Ovary (tissue), 3 donors: ENCODE measurements around the gene H6PD.

ENCODE experiments used
- CTCF ChIP-seq, 3 donors: fragments of 450-650 bp in 2 of 3; fragments of 200-600 bp in 1 of 3; IDR thresholded peaks; one replicate each; pipeline versions ENCODE4 v1.5.1 to v1.8.0; 2016 to 2022; ENCODE audit warnings: antibody characterized with exemption in 3 of 3, mild to moderate bottlenecking in 1 of 3
- POLR2A ChIP-seq: fragments of 450-650 bp; IDR thresholded peaks from one replicate; pipeline ENCODE4 v1.6.1; 2017; ENCODE audit warnings: antibody characterized with exemption, mild to moderate bottlenecking, moderate library complexity
- donor health status: DM: no; HTN: no; CAD: no.

GRCh38 chr1:9275161-9275560 lies 40.6 kb downstream of the H6PD start:
- TF ChIP-seq POLR2A (no peak), CTCF (IDR thresholded peaks at IDR 0.05) (no peak)
